ENCODE data around the gene METTL25B.
A peak's percentile ranks its signal among the peaks of the same experiment; 100 is the strongest.

Gene METTL25B

DNA sequence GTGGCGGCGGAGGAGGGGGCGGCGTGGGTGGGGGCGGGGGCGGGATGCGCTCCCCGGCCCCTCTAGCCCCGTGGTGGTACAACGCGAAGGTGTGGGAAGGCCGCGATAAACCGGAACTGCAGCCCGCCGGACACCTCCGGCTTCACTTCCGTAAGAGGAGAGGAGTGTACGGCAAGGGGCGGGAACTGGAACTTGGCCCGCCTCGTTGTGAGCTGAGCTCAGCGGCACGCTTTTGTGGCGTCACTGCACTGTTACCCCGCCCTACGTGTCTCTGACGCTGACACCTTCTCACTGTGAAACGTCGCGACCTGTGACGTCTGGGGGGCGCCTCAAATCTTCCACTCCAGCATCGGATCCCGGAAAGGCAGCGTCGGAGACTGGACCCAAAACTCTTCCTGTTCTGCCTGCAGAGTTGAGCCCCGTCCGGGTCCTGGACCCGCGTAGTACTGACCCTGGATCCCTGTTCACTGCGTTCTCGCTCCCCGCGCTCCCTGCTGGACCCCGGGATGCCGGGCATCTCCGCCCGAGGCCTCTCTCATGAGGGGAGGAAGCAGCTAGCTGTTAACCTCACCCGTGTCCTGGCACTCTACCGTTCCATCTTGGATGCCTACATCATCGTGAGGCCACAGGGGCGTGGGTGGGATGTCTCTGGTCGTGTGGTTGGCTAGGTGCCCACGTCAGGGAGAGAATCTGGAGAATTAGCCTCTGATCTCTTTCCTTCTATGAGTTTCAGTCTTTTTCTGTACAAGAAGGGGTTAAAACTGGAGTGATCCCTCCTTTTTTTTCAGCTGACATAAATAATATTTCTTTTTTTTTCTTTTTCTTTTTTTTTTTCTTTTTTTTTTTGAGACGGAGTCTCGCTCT is 562 bp downstream of the METTL25B start, which contains the start of gene ISG20L2:
TSS of gene ISG20L2 (minus strand) at position 168 of the 864 bp plus-strand sequence. CDS start 1,114 bp downstream, outside the sequence.
- DNase-seq = peak; percentile 97

DNA sequence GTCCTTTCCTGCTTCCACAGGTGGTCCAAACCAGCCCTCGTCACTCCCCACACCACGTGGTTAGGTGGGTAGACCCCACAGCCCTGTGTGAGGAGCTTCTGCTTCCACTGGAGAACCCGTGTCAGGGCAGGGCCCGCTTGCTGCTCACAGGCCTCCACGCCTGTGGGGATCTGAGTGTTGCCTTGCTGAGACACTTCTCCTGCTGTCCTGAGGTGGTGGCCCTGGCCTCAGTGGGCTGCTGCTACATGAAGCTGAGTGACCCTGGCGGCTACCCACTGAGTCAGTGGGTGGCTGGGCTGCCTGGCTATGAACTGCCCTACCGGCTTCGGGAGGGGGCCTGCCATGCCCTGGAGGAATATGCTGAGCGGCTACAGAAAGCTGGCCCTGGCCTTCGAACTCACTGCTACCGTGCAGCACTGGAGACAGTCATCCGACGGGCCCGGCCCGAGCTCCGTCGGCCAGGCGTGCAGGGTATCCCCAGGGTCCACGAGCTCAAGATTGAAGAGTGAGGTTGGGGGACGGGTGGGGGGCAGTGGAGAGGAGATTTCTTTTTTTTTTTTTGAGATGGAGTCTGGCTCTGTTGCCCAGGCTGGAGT is 5.8 kb downstream of the METTL25B start:
- no peak for DNase-seq

DNA sequence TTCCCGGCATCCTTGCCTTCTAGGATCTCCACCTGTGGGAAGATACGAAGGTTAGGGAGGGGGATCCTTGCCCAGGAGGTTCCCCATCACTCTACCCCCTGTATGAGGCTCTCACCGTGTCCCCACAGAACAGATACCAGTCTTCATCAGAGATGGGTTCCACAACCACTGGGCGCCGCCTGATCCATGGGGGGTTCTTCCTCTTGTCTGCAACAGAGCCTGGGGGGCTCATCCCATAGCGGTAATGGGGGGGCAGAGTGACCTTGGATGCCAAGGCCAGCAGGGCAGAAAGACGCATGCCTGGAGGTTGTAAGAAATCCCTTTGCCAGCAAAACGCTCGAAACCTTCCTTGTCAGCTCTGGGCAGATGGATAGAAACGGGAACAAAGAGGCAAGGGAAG is 10.1 kb downstream of the METTL25B start:
- no peak for DNase-seq

DNA sequence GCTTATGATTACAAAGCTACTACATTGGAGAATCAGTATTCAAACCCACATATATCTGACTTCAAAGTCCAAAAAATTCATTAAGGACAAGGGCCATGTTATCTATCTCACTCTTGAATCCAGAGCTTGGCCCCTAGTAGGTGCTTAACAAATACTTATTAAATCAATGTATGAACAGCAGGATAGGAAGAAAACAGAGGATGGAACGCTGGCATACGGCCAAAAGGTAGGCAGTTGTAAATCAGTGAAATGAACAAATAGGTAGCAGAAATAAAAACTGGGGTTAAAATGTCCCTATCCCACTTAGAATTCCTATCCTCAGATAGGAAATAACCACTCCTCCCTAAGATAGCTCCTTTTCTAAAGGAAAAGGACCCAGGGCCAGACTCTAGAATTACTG is 10.6 kb downstream of the METTL25B start:
- DNase-seq = no peak

DNA sequence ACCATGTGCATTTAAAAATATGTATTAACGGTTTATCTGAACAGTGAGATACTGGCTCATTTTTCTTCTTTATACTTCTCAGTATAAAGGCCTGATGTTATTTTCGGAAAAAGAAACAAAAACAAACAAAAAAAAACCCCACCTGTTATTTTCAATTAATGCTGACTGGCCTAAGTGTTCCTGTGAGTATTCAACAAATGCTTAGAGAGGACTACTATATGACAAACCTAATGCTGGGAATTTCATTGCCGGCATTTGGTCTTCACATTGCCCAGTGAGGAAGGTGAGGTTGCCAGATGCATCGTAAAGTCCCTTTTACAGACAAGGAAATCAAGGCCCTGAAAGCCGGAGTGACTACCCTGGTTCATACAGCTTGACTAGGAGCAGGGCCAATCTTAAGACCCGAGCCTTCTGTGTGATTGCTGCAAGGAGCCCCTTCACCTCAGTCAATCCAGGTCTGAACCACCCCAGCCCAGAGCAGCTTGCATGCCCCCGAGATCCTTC is 12.0 kb downstream of the METTL25B start:
- no peak for DNase-seq

DNA sequence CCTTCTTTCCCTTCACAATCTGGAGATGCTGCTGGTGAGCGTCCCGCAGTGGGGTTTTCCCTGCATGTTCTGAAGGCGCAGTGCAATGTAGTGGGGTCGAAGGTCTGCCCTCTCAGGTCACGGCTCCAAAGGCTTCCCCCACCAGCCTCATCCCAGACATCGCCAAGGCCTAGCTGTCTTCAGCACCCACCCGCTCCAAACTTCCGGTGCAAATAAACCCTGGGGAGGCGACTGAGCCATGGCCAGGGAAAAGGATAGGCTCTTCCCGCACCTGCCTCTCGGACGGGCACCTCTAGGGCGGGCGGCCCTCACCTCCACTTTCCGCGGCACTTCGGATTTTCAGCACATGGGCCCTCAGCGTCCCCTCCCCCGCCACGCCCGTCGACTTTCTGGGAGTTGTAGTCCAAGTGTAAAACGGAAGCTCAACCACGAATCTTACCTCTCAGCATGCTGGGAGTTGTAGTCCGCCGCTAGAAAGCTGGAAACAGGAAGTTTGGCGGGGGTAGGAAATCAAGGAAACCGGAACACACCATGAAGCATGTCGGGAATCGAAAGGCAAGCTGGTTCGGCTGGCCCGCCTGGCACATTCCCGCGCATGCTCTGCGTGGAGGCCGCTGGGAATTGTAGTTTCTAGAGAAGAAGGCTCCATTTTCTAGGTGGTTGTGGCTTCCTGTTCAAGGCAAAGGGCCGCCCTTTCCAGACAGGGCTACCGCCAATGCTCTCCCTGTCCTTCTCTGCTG is 12.6 kb downstream of the METTL25B start, which contains the start of gene MRPL24:
TSS of gene MRPL24 (minus strand) at position 348 of the 740 bp plus-strand sequence. CDS start 2,384 bp downstream, outside the sequence.
- peak; percentile 98 for DNase-seq

DNA sequence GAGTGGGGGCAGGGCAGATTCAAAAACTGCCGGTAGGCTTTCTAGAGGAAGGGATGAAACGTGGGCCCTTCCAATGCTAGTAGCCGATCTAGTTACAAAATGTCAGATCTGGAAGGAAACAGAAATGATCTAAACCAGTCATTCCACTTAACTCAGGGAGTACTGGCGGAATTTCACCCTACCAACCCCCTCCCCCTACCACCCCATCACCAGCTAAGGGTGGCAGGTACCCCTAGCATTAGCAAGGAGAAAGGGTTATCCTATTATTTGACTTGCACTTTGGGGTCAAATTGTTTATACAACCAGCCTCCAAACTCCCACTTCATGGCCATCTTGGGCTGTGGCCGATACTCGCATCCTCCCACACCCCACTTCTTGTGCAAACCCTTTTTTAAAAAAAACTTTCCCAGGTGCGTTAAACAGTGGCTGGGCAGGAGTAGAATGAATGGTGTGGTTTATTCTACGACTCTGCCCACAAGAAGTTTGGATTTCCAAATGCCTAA is 13.3 kb downstream of the METTL25B start:
- DNase-seq = no peak

DNA sequence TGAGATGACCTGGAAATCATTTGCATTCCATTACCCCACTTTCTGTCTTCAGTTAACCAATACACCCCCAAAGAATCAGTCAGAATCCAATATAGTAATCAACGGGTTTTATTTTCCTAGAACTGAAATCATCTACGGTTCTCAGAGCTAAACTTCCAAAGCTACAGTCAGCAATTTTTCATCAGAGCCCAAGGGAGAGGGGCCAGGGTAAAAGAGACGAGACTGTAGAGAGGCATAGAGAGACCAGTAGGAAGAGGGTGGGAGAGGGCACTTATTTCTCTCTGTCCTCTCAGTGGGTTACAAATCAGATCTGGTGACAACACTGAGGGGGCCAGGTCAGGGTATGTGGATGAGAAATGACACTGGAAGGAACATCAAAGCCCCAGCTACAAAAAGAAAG is 13.7 kb downstream of the METTL25B start:
- DNase-seq = no peak

DNA sequence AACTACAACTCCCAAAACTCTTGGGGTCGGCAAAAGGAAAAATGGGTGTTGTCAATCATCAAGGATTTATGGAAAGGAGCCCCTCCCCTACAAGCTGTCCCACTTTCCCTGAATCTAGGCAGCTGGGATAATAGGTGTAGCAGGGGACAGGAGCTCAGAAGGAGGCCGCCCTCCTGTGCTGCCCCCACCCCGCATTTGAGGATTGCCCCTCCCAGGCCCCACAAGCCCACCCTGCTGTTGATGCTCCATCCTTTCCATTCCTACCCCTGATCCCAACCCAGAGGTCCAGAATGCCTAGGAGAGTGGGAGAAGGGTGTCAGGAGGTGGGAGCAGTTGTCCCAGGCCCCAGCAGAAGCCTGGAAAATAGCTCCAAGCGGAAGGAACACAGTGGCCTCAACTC is 14.5 kb downstream of the METTL25B start:
- no peak for DNase-seq

DNA sequence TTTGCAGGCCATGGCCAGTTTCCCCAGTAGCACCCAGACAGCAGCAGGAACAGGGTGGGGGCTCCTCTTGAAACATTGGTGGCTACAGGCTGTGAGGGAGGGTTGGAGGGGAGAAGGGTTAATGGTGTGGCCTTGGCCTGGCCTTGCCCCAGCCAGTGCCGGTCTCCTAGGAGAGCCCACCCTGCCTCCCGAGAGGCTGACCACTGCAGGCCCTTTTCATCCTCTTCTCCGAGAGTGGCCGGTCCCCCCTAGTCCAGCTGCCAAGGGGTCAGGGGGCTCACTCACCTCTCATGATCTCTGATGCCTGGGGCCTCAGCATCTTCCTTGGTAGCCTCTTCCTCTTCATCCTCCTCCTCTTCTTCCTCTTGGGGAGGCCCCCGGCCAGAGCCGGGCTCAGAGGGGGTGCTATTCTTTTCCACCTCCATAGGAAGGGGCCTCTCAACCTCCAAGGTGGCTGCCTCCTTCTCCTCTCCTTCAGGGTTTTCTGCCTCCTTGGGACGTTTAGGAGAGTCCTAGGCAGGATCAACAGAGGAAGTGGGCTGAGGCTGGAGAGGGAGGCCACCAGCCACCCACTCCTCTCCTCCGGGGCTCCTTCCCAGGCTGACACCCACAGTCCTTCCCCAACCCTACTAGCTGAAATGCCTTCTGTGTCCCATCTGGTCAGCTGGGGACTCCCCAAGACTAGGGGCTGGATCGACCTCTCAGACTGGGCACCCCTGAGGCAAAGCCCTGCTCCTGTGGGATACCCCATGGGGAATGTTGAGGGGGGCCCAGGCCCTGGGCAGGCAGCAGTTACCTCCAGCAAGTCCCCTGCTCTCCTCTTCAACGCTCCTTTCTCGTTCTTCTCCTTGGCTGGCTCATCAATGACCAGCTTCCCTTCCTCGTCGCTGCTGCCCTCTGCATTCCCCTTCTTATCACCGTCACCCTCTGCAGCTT is 15.4 kb downstream of the METTL25B start:
- DNase-seq = no peak

DNA sequence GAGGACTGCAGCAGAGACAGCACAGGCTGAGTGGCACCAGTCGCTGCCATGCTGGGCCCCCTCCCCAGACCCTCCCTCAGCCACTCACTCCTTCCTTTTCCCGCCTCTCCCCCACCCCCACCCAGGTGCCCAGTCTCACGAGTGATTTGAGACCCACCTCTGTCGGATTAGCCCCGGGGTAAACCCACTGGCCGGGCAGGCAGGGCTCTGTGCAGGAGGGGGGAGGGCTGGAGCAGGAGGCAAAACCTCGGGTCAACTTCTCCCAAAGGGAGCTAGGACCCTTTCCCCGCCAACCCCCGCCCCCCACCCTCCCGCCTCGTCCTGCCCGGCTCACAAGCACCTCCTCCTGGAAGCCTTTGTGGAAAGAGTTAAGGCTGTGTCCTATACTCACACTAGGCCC is 16.1 kb downstream of the METTL25B start:
- DNase-seq = no peak

DNA sequence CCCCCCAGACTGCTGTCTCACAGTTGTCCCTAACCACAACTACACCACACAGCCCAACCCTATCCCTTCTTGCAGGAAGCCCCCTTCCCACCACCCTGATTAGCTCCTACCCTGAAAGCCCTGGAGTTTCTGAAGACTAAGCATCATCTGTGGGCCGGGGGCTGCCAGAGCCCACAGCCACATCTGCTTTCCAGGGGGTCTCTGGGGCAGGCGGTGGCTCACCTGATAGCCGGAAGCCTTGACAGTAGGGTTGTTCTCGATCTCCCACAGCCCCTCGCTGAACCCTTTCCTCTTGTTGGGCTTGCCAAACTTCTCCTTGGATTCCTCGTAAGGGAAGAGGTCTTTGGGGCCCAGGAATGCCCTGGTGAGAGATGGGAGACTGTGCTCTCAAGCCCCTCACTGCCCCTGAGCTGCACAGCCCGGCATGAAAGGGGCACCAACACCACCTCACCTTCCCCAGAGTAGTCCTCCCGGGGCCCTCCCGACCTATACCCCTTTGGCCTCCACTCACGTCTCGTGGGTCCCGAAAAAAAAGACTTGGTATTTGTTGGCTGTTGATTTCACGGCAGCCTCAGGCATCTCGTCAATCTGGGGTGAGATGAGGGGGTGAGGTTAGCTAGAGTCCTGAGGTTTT is 16.6 kb downstream of the METTL25B start:
- no peak for DNase-seq

DNA sequence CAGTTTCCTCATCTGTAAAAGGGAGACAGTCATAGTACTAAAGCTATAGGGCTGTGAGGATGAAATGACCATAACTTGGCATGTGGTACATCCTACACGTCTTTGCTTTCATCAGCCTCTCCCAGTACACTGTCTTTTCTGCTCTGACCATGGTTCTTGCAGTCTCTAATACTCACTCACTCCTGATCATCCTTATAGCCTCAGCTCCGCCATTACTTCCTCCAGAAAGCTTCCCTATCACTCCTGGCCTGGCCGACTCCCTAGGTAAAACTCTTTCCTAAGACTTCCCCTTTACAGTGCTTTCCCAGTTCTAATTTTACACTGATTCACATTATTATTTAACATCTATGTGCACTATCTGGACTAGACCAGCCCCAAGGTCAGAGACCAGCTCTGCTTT is 17.6 kb downstream of the METTL25B start:
- no peak for DNase-seq

DNA sequence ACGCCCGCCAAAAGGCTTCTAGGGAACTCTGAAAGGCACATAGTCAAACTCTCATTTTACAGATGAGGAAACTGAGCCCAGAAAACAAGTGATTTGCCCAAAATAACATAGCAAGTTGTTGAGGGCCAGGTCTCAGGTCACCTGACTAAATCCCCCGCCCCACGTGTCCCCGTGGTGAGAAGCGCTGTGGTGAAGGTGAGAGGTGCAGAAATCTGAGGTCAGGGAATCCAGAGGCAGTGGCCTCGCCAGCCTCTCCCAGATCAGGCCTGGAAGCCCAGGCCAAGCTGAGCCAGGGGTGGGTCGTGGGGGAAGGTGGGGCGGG is 18.1 kb downstream of the METTL25B start:
- DNase-seq = no peak

DNA sequence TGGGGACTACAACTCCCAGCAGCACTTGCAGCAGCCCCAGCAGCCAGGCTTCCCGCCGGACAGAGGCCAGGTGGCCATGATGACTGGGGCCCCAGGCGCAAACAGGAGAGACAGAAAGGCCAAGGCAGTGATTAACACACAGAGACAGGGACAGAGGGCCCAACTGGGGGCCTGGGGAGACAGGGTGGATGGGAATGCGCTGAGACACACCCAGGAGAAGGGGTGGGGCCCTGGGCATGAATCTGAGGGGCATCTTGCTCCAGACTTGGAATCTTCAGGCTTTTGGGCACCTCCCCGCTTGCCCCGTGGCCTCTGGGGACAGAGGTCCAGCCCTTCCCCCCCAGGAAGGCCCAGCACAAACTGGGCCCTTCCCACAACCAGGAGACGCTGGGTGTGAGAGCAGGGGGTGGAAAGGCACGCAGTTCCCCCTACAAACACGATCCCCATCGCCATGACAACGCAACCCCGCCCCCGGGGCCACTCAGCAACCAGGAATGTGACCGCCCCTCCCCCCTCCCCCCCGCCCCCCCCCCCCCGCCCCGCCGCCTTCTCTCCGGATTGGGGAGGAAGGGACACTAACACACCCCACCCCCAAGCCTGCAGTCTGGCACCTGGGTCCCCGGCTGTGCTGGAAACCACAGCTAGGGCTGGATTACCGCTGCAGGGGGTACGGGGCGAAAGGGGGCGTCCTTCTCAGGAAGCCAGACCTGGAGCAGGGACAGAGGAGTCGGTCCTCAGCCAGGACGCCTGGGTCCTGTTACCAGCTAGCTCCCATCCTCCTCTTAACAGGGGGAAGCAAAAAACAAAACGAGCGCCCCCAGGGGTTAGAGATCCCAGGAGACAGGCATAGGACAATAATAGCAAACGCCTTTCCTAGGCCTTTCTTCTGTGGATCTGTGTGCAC is 18.7 kb downstream of the METTL25B start:
- DNase-seq = peak; percentile 28

DNA sequence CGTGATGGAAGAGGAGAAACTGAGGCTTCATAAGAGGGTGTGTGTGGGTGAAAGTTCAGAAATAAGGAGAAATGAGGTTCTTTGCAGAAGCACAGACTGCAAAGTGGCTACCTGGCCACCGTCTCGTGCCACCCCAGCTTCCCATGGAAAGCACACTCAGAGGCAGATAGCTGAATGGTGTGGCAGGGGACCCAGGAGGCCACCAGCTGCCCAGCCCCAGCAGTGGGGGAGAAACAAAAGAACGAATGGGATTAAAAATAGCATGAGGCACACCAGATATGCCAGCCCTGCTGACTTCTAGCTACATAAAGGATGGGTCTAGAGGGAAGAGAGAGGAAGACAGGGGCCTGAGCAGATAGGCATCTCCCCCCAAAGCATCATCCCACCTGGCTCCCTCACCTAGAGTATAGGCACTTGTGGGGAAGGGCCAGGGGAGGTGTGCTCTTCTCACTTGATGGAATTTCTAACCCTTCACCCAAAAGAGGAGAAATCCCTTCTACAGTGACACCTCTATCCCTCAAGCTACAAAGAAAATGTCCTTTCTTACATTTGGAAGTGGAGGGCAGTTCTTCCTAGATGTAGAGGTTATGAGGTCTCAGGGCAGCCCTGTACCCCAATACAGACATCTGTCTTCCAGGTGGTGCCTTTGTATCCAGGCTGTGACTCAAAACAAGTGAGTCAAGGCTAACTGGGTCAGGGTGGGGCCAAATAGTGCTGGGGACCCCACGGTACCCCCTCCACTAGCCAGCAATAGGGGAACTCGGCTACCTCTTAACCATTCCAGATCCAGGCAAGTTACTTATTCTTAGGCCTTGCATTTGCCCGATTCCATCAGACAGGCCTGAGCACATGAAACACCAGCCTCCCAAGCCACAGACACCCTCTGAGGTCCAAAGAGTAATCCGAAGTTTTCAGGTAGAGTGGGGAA is 19.7 kb downstream of the METTL25B start:
- no peak for DNase-seq

DNA sequence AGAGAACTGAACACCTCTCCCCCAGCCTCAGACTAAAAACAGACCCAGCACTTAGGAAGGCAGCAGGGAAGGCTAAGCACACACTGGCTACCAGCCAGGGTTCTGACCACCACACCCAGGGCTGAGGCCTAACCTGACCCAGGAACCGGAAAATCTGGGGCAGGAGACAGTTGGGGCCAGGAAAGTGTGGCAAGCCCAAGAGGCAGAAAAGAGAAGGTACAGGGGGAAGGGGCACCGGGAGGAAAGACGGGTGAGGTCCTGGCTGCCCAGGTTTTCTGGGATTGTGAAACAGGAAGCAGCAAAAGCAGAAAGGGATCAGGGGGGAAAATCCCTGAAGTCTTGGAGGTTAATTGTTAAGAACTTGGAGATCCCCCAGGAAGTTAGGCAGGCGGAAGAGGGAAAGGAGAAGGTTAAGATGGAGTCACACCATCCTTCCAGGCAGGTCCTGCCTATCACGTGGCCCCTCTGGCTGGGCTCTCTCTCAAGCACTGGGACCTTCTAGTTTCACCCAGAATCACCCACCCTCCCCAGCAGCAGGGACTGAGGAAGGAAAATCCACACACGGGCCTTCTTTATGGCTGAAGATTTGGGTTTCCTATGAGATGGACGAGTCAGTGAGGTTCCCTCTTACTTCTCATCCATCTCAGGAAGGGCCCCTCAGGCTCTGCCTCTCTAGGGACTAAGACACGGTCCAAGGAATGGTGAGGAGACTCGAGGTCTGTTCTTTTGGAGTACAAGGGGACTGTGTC is 20.6 kb downstream of the METTL25B start:
- no peak for DNase-seq

DNA sequence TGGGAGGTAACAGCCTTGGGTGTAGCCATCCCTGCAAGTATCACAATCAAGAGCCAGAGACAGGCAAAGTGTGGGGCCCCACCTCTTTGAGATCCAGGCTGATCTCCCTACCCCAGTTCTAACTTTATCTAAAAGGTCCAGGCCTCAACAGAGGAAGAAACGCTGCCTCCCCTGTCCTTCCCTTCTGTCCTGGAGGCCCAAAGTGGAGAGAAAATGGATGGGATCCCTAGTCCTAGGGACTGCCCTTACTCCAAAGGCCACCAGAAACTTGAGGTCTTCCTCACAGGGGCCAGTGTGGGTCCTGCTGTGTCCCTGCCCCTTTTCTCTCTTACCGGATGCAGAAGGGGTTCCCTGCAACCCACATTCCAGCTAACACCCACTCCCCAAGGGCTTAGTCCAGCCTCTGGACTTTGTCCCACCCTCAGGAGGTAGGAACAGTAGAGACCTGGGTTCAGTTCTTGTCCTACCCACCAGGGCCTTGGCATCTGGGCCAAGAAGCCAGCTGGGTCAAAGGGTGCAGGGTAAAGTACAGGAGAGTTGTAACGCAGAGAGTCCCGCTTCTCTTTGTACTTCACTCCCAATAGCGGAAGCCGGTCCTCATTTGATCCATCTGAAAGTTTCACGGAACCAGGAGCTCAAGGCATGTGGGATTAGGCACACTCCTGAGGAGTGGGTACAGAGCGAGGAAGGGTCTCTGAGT is 21.3 kb downstream of the METTL25B start:
- no peak for DNase-seq

Measured in NCI-H2029 (cell line).